ENCODE data around the gene BDKRB2. TPM values are rescaled to one million over a fixed set of nuclear protein-coding genes. Genes with fewer than 3 reads are reported as not detected.

Gene BDKRB2
- total and polyA plus RNA-seq, 7 donors, result 0.11 to 0.56 (median 0.35) TPM

GRCh38 chr14:96273629-96274028 lies 69.0 kb downstream of the BDKRB2 start:
- peaks cover 10% of the 10 kb centered on the region for H3K9me3 ChIP-seq
- peaks cover 5% of the 10 kb centered on the region for H3K4me1 ChIP-seq
- TF ChIP-seq CTCF (IDR thresholded peaks at IDR 0.05), result no peak
- whole genome bisulfite sequencing, 3 donors, result 83 to 91% (median 90%) methylated on average over 5 of the region's 5 CpGs
- no peak overlapping the region for H3K4me3 ChIP-seq
- no peak overlapping the region for H3K27ac ChIP-seq
- no peaks in the 10 kb centered on the region for H3K36me3 ChIP-seq (ENCODE audit: insufficient read depth in 1 of 2, low read depth in 1 of 2)
- no peaks in the 10 kb centered on the region for H3K27me3 ChIP-seq (ENCODE audit: insufficient read depth in 3 of 3, low read length in 2 of 3)
- ATAC-seq (no peak), DNase-seq (no peak)
- intact Hi-C loops (cut with DNase I), result loop anchor here in 1 of 2 donors (2.0 to 10.0 kb wide), 3 partner anchors 173 to 711 kb away; no protein-coding TSS in a partner anchor

GRCh38 chr14:96274122-96274521 lies 69.5 kb downstream of the BDKRB2 start:
- intact Hi-C loops (cut with DNase I), result loop anchor here in 1 of 2 donors (2.0 to 10.0 kb wide), 3 partner anchors 173 to 711 kb away; no protein-coding TSS in a partner anchor
- no peak for TF ChIP-seq CTCF (IDR thresholded peaks at IDR 0.05)
- no peak overlapping the region for H3K27ac ChIP-seq
- peaks cover 13% of the 10 kb centered on the region for H3K9me3 ChIP-seq
- ATAC-seq (no peak), DNase-seq (no peak)
- H3K27me3 ChIP-seq (ENCODE audit: insufficient read depth in 3 of 3, low read length in 2 of 3), result no peaks in the 10 kb centered on the region
- H3K4me1 ChIP-seq, result peaks cover 5% of the 10 kb centered on the region
- 66 to 75% (median 74%) methylated on average over 5 of the region's 5 CpGs for WGBS, 3 donors
- no peaks in the 10 kb centered on the region for H3K36me3 ChIP-seq (ENCODE audit: insufficient read depth in 1 of 2, low read depth in 1 of 2)
- H3K4me3 ChIP-seq, result no peak overlapping the region

- no peak overlapping the region for H3K4me3 ChIP-seq
Observed at GRCh38 chr14:96274543-96274942, 69.9 kb downstream of the BDKRB2 start.

GRCh38 chr14:96275177-96276112 lies 70.8 kb downstream of the BDKRB2 start:
- Histone ChIP-seq H3K36me3 (ENCODE audit: insufficient read depth in 1 of 2, low read depth in 1 of 2) (no peaks in the 10 kb centered on the region), H3K27ac (no peak overlapping the region), H3K9me3 (peaks cover 13% of the 10 kb centered on the region), H3K4me1 (peaks cover 5% of the 10 kb centered on the region), H3K4me3 (no peak overlapping the region), H3K27me3 (ENCODE audit: insufficient read depth in 3 of 3, low read length in 2 of 3) (no peaks in the 10 kb centered on the region)
- WGBS, 3 donors, result 9 to 12% (median 11%) methylated on average over 17 of the region's 17 CpGs
- TF ChIP-seq CTCF (IDR thresholded peaks at IDR 0.05), result peak; percentile 82
- ATAC-seq (peak; percentile 52 to 73 (median 66)), DNase-seq (peak; percentile 75 to 80)
- intact Hi-C loops (cut with DNase I), result loop anchor here (2.0 to 10.0 kb wide), 4 partner anchors 175 to 713 kb away; no protein-coding TSS in a partner anchor

More at GRCh38 chr14:96274543-96274942, 69.9 kb downstream of the BDKRB2 start:
- WGBS, 3 donors, result 41 to 65% (median 45%) methylated on average over 6 of the region's 6 CpGs
- TF ChIP-seq CTCF (IDR thresholded peaks at IDR 0.05), result no peak
- Histone ChIP-seq H3K27me3 (ENCODE audit: insufficient read depth in 3 of 3, low read length in 2 of 3) (no peaks in the 10 kb centered on the region), H3K9me3 (peaks cover 13% of the 10 kb centered on the region), H3K36me3 (ENCODE audit: insufficient read depth in 1 of 2, low read depth in 1 of 2) (no peaks in the 10 kb centered on the region), H3K4me1 (peaks cover 5% of the 10 kb centered on the region), H3K27ac (no peak overlapping the region)
- intact Hi-C loops (cut with DNase I), result loop anchor here in 1 of 2 donors (2.0 to 10.0 kb wide), 3 partner anchors 174 to 712 kb away; no protein-coding TSS in a partner anchor
- no peak for ATAC-seq
- DNase-seq, result no peak
